WTC11 (cell line): Measurements from ENCODE around the gene UPK3A. TPM values are rescaled to one million over a fixed set of nuclear protein-coding genes. Genes with fewer than 3 reads are reported as not detected.

Experiments used
- ATAC-seq: fragments of 200-7000 bp; cut with Tn5 transposase; 2 replicates; pipeline ENCODE4 v1.10.0; 2021; ENCODE audit warnings: mild to moderate bottlenecking, moderate library complexity
- CTCF ChIA-PET: fragments of 300-600 bp; sonication (Branson Sonifier 250); formaldehyde crosslinking; loops from one replicate; lab custom pipeline; 2021; ENCODE audit warnings: antibody characterized with exemption; lab: Charles Lee
- POLR2A ChIA-PET: fragments of 350-600 bp; sonication (Branson Sonifier 250); formaldehyde crosslinking; loops from one replicate; lab custom pipeline; 2021; ENCODE audit warnings: antibody characterized with exemption; lab: Charles Lee
- DNase-seq: peaks from one replicate; pipeline ENCODE4 v3.0.0; 2021; ENCODE audit warnings: low spot score
- H3K27ac Mint-ChIP-seq: 2 replicates; pipeline ENCODE4 v1.8.0; 2021; ENCODE audit warnings: mixed read lengths
- H3K27me3 Mint-ChIP-seq: 2 replicates; pipeline ENCODE4 v1.8.0; 2021; ENCODE audit warnings: low read depth, mild to moderate bottlenecking, moderate library complexity, mixed read lengths
- H3K36me3 Mint-ChIP-seq: 2 replicates; pipeline ENCODE4 v1.8.0; 2021; ENCODE audit warnings: mixed read lengths
- H3K4me1 Mint-ChIP-seq: 2 replicates; pipeline ENCODE4 v1.8.0; 2022; ENCODE audit warnings: mixed read lengths
- H3K4me3 Mint-ChIP-seq: 2 replicates; pipeline ENCODE4 v1.8.0; 2021; ENCODE audit warnings: mild to moderate bottlenecking, moderate library complexity, mixed read lengths
- H3K9me3 Mint-ChIP-seq: 2 replicates; pipeline ENCODE4 v1.8.0; 2021; ENCODE audit warnings: mixed read lengths
- CREB1 ChIP-seq: sonication (generic); formaldehyde crosslinking; IDR thresholded peaks from 2 replicates; pipeline ENCODE4 v1.8.0; 2023; ENCODE audit warnings: mild to moderate bottlenecking, missing genetic modification reagents
- ELF4 ChIP-seq: sonication (generic); formaldehyde crosslinking; IDR thresholded peaks from 2 replicates; pipeline ENCODE4 v1.8.1; 2022; ENCODE audit warnings: low read depth, mild to moderate bottlenecking, moderate library complexity, missing genetic modification reagents
- ETV6 ChIP-seq: sonication (generic); formaldehyde crosslinking; IDR thresholded peaks from 2 replicates; pipeline ENCODE4 v1.8.1; 2022; ENCODE audit warnings: mild to moderate bottlenecking, missing genetic modification reagents
- FOXK1 ChIP-seq: sonication (generic); formaldehyde crosslinking; IDR thresholded peaks from 2 replicates; pipeline ENCODE4 v1.8.0; 2022; ENCODE audit warnings: mild to moderate bottlenecking, moderate library complexity, missing genetic modification reagents
- GABPB1 ChIP-seq: sonication (generic); formaldehyde crosslinking; IDR thresholded peaks from 2 replicates; pipeline ENCODE4 v1.8.1; 2023; ENCODE audit warnings: mild to moderate bottlenecking, missing genetic modification reagents
- JAZF1 ChIP-seq: fragments of 250-450 bp; sonication (Bioruptor Pico); IDR thresholded peaks from 2 replicates; pipeline ENCODE4 v1.9.0; 2021; ENCODE audit warnings: moderate library complexity, mild to moderate bottlenecking, inconsistent platforms
- KAT7 ChIP-seq: sonication (generic); formaldehyde crosslinking; IDR thresholded peaks from 2 replicates; pipeline ENCODE4 v1.8.1; 2023; ENCODE audit warnings: missing genetic modification reagents, mild to moderate bottlenecking, borderline replicate concordance
- NFATC4 ChIP-seq: fragments of 250-450 bp; sonication (Bioruptor Pico); IDR thresholded peaks from 2 replicates; pipeline ENCODE4 v1.9.0; 2021; ENCODE audit warnings: mild to moderate bottlenecking
- NR3C1 ChIP-seq: sonication (generic); formaldehyde crosslinking; conservative IDR thresholded peaks from 2 replicates; pipeline ENCODE4 v1.8.1; 2023; ENCODE audit warnings: low read depth, mild to moderate bottlenecking, missing genetic modification reagents
- OVOL2 ChIP-seq: fragments of 250-450 bp; sonication (Bioruptor Pico); IDR thresholded peaks from 2 replicates; pipeline ENCODE4 v1.9.0; 2021; ENCODE audit warnings: mild to moderate bottlenecking, borderline replicate concordance
- RORB ChIP-seq: fragments of 250-450 bp; sonication (Bioruptor Pico); IDR thresholded peaks from 2 replicates; pipeline ENCODE4 v1.9.0; 2021; ENCODE audit warnings: mild to moderate bottlenecking
- SMAD3 ChIP-seq: sonication (generic); formaldehyde crosslinking; IDR thresholded peaks from 2 replicates; pipeline ENCODE4 v1.8.0; 2022; ENCODE audit warnings: missing genetic modification reagents, mild to moderate bottlenecking, borderline replicate concordance
- SMAD4 ChIP-seq: sonication (generic); formaldehyde crosslinking; IDR thresholded peaks from 2 replicates; pipeline ENCODE4 v1.8.0; 2022; ENCODE audit warnings: mild to moderate bottlenecking, missing genetic modification reagents
- ZNF317 ChIP-seq: sonication (generic); formaldehyde crosslinking; IDR thresholded peaks from 2 replicates; pipeline ENCODE4 v1.8.1; 2023; ENCODE audit warnings: low read depth, mild to moderate bottlenecking, moderate library complexity, missing genetic modification reagents, borderline replicate concordance
- ZNF416 ChIP-seq: fragments of 250-450 bp; sonication (Bioruptor Pico); IDR thresholded peaks from 2 replicates; pipeline ENCODE4 v1.9.0; 2021; ENCODE audit warnings: mild to moderate bottlenecking, inconsistent platforms
- total RNA-seq: library from RNA; stranded (reverse); gene quantifications from 3 replicates; pipeline ENCODE4 v1.2.3, GENCODE V29; 2021
- TF ChIP-seq, protein P1 (sequence below): fragments of 250-450 bp; sonication (Bioruptor Pico); IDR thresholded peaks from 2 replicates; pipeline ENCODE4 v1.9.0; 2021; ENCODE audit warnings: moderate library complexity, mild to moderate bottlenecking, inconsistent platforms, borderline replicate concordance
- TF ChIP-seq, protein P2 (sequence below): fragments of 250-450 bp; sonication (Bioruptor Pico); conservative IDR thresholded peaks from 2 replicates; pipeline ENCODE4 v1.9.0; 2021; ENCODE audit warnings: mild to moderate bottlenecking
- TF ChIP-seq, protein P3 (sequence below): sonication (generic); formaldehyde crosslinking; IDR thresholded peaks from 2 replicates; pipeline ENCODE4 v1.8.1; 2023; ENCODE audit warnings: mild to moderate bottlenecking, missing genetic modification reagents, moderate library complexity
- TF ChIP-seq, protein P4 (sequence below): sonication (generic); formaldehyde crosslinking; IDR thresholded peaks from 2 replicates; pipeline ENCODE4 v1.8.1; 2023; ENCODE audit warnings: mild to moderate bottlenecking, moderate library complexity, missing genetic modification reagents
- TF ChIP-seq, protein P5 (sequence below): sonication (generic); formaldehyde crosslinking; IDR thresholded peaks from 2 replicates; pipeline ENCODE4 v1.8.0; 2023; ENCODE audit warnings: mild to moderate bottlenecking, missing genetic modification reagents
- TF ChIP-seq, protein P6 (sequence below): sonication (generic); formaldehyde crosslinking; IDR thresholded peaks from 2 replicates; pipeline ENCODE4 v1.8.1; 2022; ENCODE audit warnings: missing genetic modification reagents, borderline replicate concordance
- TF ChIP-seq, protein P7 (sequence below): sonication (generic); formaldehyde crosslinking; IDR thresholded peaks from 2 replicates; pipeline ENCODE4 v1.8.1; 2022; ENCODE audit warnings: mild to moderate bottlenecking, missing genetic modification reagents, moderate library complexity, borderline replicate concordance

The UPK3A gene
- total RNA-seq, 1 experiment from 2014 or later = 0.37 TPM

DNA sequence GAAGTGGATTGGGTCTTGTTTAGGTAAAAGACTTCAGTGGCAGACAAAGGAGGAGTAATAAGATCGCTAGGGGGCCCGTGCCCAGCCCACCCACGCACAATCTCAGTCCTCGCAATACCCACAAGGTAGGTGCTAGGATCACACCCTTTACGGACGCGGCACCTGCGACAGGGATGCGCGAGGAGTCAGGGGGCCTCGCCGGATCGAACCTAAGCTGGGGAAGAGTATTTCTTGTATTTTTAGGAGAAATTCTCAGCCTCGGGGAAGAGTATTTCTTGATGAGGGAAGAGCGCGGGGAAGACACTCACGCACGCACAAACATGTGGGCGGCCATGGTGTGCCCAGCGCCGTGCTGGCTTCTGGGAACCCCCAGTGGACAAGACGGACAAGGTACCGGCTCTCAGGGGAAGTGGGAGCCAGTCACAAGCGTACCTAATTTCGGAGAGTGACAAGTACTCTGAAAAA, 24.2 kb downstream of the UPK3A start:
- ATAC-seq (no peak), DNase-seq (no peak)
- CTCF ChIA-PET = no interaction called here
- Mint-ChIP-seq H3K27me3 (peaks cover 6% of the 10 kb centered on the region), H3K4me1 (peaks cover 34% of the 10 kb centered on the region), H3K27ac (peak overlapping the region; percentile 97), H3K4me3 (peak overlapping the region; percentile 67), H3K36me3 (no peaks in the 10 kb centered on the region; the same call in 1 of the 2 replicates), H3K9me3 (no peaks in the 10 kb centered on the region)
- POLR2A ChIA-PET = no interaction called here
- TF ChIP-seq JAZF1 (CRISPR knock-in tag) (no peak), CREB1 (CRISPR knock-in tag) (0 out of 2 replicates have a peak, but pooled peaks have one; percentile 27)
- TF ChIP-seq, all 79 proteins: peak for 1

DNA sequence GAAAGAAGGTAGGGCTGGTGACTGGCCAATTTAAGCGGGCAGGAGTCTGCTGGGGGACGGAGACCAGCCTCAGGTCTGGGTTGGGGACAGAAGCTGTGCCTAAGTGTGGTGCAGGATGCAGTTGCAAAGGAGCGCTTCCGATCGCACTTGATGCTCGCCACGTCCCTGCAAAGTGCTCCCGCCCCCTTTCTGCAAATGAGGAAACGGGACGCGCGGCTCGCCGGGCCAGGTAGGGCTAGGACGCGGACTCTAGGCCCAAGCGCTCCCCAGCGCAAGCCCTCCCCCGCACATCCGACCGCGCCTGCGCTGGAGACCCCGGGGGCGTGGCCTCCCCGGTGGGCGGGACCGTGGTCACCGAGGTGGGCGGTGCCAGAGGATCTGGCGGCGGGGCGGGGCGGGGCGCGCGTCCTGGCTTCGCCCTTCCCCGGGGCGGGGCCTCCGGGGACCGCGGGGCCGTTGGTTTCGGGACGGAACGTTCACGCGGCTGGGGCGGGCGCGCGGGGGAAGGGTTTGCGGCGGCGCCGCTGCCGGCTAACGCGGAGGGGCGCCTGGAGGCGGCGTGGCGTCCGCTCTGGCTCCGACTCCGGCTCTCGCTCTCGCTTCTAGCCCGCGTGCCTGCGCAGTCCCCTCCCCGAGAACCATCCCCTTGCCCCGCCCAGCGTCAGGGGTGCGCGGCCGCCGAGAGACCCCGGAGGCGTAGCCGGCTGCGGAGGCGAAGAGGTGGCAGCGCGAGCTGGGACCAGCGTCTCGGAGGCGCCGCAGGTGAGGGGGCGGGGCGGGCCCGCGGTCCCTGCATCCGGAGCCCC, 24.9 kb downstream of the UPK3A start, which contains the start of gene FAM118A:
Gene FAM118A, plus strand, starts transcription at position 513 of the 806 bp plus-strand sequence. CDS start 12,446 bp downstream, outside the sequence.
- Mint-ChIP-seq H3K27ac (peak within 1 kb of the TSS; percentile 97), H3K9me3 (no peaks in the 10 kb centered on the region), H3K4me1 (peaks cover 34% of the 10 kb centered on the region), H3K27me3 (peaks cover 6% of the 10 kb centered on the region), H3K4me3 (peak within 1 kb of the TSS; percentile 86), H3K36me3 (no peaks in the 10 kb centered on the region; the same call in 1 of the 2 replicates)
- peak; percentile 89 for ATAC-seq
- ChIA-PET CTCF (interaction anchor here (1.5 kb wide), 1 partner anchor 153 kb away, joined by 3 read pairs; no protein-coding TSS in a partner anchor), POLR2A (interaction anchor here (0.6 kb wide), 2 partner anchors 19 to 115 kb away, joined by 3 read pairs; no protein-coding TSS in a partner anchor)
- DNase-seq = peak; percentile 97
- TF ChIP-seq, protein P1, sequence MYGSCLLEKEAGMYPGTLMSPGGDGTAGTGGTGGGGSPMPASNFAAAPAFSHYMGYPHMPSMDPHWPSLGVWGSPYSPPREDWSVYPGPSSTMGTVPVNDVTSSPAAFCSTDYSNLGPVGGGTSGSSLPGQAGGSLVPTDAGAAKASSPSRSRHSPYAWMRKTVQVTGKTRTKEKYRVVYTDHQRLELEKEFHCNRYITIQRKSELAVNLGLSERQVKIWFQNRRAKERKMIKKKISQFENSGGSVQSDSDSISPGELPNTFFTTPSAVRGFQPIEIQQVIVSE (CRISPR knock-in tag) = no peak
- no peak for TF ChIP-seq CREB1 (CRISPR knock-in tag)
- TF ChIP-seq SMAD4 (CRISPR knock-in tag) = no peak
- TF ChIP-seq, protein P2, sequence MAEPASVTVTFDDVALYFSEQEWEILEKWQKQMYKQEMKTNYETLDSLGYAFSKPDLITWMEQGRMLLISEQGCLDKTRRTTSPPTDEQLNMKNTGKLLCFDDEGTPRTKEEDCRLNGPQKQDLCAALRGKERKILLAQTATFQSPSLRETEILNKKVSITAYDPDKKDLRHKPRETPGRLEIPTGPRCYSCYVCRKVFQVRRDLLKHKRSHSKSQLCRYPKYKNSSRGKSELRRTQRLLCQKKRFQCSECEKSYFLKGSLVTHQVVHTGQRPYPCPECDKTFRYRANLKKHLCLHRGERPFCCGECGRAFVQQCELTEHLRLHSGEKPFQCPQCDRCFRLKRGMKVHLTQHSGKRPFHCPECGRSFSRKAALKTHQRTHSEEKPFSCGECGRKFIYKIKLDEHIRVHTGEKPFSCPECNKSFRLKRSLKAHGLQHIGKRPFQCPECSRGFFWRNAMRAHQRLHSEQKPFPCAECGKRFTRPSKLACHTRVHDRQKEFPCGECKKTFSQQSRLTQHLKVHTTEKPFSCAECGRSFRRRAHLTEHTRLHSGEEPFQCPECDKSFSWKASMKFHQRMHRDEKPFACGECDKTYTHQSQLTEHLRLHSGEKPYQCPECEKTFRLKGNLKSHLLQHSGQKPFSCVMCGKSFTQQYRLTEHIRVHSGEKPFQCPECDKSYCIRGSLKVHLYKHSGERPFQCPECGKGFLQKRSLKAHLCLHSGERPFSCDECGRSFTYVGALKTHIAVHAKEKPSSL = no peak
- no peak for TF ChIP-seq ELF4 (CRISPR knock-in tag)
- TF ChIP-seq RORB (CRISPR knock-in tag) = no peak
- TF ChIP-seq, protein P3, sequence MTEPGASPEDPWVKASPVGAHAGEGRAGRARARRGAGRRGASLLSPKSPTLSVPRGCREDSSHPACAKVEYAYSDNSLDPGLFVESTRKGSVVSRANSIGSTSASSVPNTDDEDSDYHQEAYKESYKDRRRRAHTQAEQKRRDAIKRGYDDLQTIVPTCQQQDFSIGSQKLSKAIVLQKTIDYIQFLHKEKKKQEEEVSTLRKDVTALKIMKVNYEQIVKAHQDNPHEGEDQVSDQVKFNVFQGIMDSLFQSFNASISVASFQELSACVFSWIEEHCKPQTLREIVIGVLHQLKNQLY = no peak
- TF ChIP-seq, protein P4, sequence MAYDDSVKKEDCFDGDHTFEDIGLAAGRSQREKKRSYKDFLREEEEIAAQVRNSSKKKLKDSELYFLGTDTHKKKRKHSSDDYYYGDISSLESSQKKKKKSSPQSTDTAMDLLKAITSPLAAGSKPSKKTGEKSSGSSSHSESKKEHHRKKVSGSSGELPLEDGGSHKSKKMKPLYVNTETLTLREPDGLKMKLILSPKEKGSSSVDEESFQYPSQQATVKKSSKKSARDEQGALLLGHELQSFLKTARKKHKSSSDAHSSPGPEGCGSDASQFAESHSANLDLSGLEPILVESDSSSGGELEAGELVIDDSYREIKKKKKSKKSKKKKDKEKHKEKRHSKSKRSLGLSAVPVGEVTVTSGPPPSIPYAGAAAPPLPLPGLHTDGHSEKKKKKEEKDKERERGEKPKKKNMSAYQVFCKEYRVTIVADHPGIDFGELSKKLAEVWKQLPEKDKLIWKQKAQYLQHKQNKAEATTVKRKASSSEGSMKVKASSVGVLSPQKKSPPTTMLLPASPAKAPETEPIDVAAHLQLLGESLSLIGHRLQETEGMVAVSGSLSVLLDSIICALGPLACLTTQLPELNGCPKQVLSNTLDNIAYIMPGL = peak; percentile 80
- 0 out of 2 replicates have a peak, but pooled peaks have one; percentile 25 for TF ChIP-seq ZNF317 (CRISPR knock-in tag)
- TF ChIP-seq GABPB1 (CRISPR knock-in tag) = peak; percentile 60
- no peak for TF ChIP-seq ZNF416 (CRISPR knock-in tag)
- TF ChIP-seq NFATC4 (CRISPR knock-in tag) = no peak
- TF ChIP-seq, protein P5, sequence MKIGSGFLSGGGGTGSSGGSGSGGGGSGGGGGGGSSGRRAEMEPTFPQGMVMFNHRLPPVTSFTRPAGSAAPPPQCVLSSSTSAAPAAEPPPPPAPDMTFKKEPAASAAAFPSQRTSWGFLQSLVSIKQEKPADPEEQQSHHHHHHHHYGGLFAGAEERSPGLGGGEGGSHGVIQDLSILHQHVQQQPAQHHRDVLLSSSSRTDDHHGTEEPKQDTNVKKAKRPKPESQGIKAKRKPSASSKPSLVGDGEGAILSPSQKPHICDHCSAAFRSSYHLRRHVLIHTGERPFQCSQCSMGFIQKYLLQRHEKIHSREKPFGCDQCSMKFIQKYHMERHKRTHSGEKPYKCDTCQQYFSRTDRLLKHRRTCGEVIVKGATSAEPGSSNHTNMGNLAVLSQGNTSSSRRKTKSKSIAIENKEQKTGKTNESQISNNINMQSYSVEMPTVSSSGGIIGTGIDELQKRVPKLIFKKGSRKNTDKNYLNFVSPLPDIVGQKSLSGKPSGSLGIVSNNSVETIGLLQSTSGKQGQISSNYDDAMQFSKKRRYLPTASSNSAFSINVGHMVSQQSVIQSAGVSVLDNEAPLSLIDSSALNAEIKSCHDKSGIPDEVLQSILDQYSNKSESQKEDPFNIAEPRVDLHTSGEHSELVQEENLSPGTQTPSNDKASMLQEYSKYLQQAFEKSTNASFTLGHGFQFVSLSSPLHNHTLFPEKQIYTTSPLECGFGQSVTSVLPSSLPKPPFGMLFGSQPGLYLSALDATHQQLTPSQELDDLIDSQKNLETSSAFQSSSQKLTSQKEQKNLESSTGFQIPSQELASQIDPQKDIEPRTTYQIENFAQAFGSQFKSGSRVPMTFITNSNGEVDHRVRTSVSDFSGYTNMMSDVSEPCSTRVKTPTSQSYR (CRISPR knock-in tag) = no peak
- no peak for TF ChIP-seq KAT7 (CRISPR knock-in tag)
- no peak for TF ChIP-seq SMAD3 (CRISPR knock-in tag)
- peak; percentile 71; the same call in 1 of the 2 replicates for TF ChIP-seq ETV6
- TF ChIP-seq, protein P6, sequence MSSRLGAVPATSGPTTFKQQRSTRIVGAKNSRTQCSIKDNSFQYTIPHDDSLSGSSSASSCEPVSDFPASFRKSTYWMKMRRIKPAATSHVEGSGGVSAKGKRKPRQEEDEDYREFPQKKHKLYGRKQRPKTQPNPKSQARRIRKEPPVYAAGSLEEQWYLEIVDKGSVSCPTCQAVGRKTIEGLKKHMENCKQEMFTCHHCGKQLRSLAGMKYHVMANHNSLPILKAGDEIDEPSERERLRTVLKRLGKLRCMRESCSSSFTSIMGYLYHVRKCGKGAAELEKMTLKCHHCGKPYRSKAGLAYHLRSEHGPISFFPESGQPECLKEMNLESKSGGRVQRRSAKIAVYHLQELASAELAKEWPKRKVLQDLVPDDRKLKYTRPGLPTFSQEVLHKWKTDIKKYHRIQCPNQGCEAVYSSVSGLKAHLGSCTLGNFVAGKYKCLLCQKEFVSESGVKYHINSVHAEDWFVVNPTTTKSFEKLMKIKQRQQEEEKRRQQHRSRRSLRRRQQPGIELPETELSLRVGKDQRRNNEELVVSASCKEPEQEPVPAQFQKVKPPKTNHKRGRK (CRISPR knock-in tag) = no peak
- TF ChIP-seq, protein P7, sequence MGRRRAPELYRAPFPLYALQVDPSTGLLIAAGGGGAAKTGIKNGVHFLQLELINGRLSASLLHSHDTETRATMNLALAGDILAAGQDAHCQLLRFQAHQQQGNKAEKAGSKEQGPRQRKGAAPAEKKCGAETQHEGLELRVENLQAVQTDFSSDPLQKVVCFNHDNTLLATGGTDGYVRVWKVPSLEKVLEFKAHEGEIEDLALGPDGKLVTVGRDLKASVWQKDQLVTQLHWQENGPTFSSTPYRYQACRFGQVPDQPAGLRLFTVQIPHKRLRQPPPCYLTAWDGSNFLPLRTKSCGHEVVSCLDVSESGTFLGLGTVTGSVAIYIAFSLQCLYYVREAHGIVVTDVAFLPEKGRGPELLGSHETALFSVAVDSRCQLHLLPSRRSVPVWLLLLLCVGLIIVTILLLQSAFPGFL (CRISPR knock-in tag) = 0 out of 2 replicates have a peak, but pooled peaks have one; percentile 16
- peak; percentile 48; the same call in 1 of the 2 replicates for TF ChIP-seq FOXK1 (CRISPR knock-in tag)
- no peak for TF ChIP-seq OVOL2 (CRISPR knock-in tag)
- TF ChIP-seq NR3C1 (CRISPR knock-in tag) = no peak
